Smooth muscle cell (in vitro differentiated cells): ENCODE measurements around the gene PTPRK. TPM values are rescaled to one million over a fixed set of nuclear protein-coding genes. Genes with fewer than 3 reads are reported as not detected.

ENCODE experiments used
- DNase-seq: peaks from one replicate; lab custom pipeline; 2025; ENCODE audit not compliant: unreplicated experiment; lab: John Stamatoyannopoulos, UW
- H2AFZ ChIP-seq: fragments of 200-600 bp; sonication (generic); 2 replicates; pipeline ENCODE4 v1.6.0; 2016; ENCODE audit warnings: antibody characterized with exemption, low read depth, mild to moderate bottlenecking
- H3F3A ChIP-seq: fragments of 200-600 bp; sonication (generic); 2 replicates; pipeline ENCODE4 v1.6.0; 2017; ENCODE audit warnings: antibody characterized with exemption, low read depth
- H3K27ac ChIP-seq: fragments of 200-600 bp; sonication (generic); 2 replicates; pipeline ENCODE4 v1.5.1; 2016; ENCODE audit warnings: low read depth, mild to moderate bottlenecking
- H3K27me3 ChIP-seq: fragments of 200-600 bp; sonication (generic); 2 replicates; pipeline ENCODE4 v1.6.1; 2016; ENCODE audit warnings: low read depth, mild to moderate bottlenecking
- H3K36me3 ChIP-seq: fragments of 200-600 bp; sonication (generic); 2 replicates; pipeline ENCODE4 v1.5.1; 2016; ENCODE audit warnings: low read depth
- H3K4me1 ChIP-seq: fragments of 200-600 bp; sonication (generic); 2 replicates; pipeline ENCODE4 v1.5.1; 2016; ENCODE audit warnings: low read depth
- H3K4me2 ChIP-seq: fragments of 200-600 bp; sonication (generic); 2 replicates; pipeline ENCODE4 v1.6.0; 2016; ENCODE audit warnings: mild to moderate bottlenecking
- H3K4me3 ChIP-seq: fragments of 200-600 bp; sonication (generic); 2 replicates; pipeline ENCODE4 v1.5.1; 2016; ENCODE audit warnings: mild to moderate bottlenecking
- H3K79me2 ChIP-seq: fragments of 200-600 bp; sonication (generic); 2 replicates; pipeline ENCODE4 v1.6.0; 2016; ENCODE audit warnings: low read depth, mild to moderate bottlenecking
- H3K9ac ChIP-seq: fragments of 200-600 bp; sonication (generic); 2 replicates; pipeline ENCODE4 v1.6.0; 2016; ENCODE audit warnings: low read depth
- H3K9me3 ChIP-seq: fragments of 200-600 bp; sonication (generic); replicated peaks from 2 replicates; pipeline ENCODE4 v1.5.1; 2016; ENCODE audit warnings: low read depth
- H4K20me1 ChIP-seq: fragments of 200-600 bp; sonication (generic); 2 replicates; pipeline ENCODE4 v1.6.0; 2016; ENCODE audit warnings: low read depth
- CTCF ChIP-seq: fragments of 200-600 bp; sonication (generic); IDR thresholded peaks from 2 replicates; pipeline ENCODE4 v1.5.1; 2017; ENCODE audit warnings: borderline replicate concordance, mild to moderate bottlenecking, antibody characterized with exemption; ENCODE audit not compliant: insufficient read depth, poor library complexity, severe bottlenecking
- WGBS: methylation state at CpG from one replicate; pipeline ENCODE4 v1.1.7; 2016; ENCODE audit warnings: low lambda C conversion rate; 5-methylcytosine and 5-hydroxymethylcytosine counted together
- polyA plus RNA-seq: library from polyadenylated mRNA; unstranded; fragments of >200 nt; fragmentation: Nextera tagmentation; extraction: Ambion mirVana; gene quantifications from 2 replicates; pipeline ENCODE4 v1.2.1, GENCODE V29; 2016
- total RNA-seq: library from RNA; depleted of rRNA; stranded (reverse); fragments of >200 nt; gene quantifications from 2 replicates; pipeline ENCODE4 v1.2.3, GENCODE V29; 2014

Gene PTPRK
- total and polyA plus RNA-seq, 2 experiments from 2014 or later: 21.7 to 50.4 TPM

- Histone ChIP-seq H3K79me2 (peaks cover 65% of the 10 kb centered on the region), H3K9me3 (no peaks in the 10 kb centered on the region), H2AFZ (no peak overlapping the region), H3K27me3 (no peaks in the 10 kb centered on the region), H4K20me1 (peaks cover 66% of the 10 kb centered on the region), H3K27ac (no peak overlapping the region), H3K9ac (no peak overlapping the region), H3F3A (no peaks in the 10 kb centered on the region), H3K4me3 (no peak overlapping the region), H3K36me3 (no peaks in the 10 kb centered on the region), H3K4me2 (no peak overlapping the region), H3K4me1 (no peaks in the 10 kb centered on the region)
- no peak for DNase-seq
- TF ChIP-seq CTCF: no peak
- 96% methylated on average over 2 of the region's 2 CpGs for WGBS
Measured at GRCh38 chr6:128456510-128457230, 63.7 kb downstream of the PTPRK start.

GRCh38 chr6:128455959-128456358 is 64.4 kb downstream of the PTPRK start:
- 93% methylated on average over 3 of the region's 3 CpGs for WGBS
- H3K4me2 ChIP-seq: no peak overlapping the region

GRCh38 chr6:128452713-128453112 is 67.7 kb downstream of the PTPRK start:
- H4K20me1 ChIP-seq: peaks cover 48% of the 10 kb centered on the region
- no peaks in the 10 kb centered on the region for H3K36me3 ChIP-seq
- no peak for DNase-seq
- H3K27me3 ChIP-seq: no peaks in the 10 kb centered on the region
- H3K9ac ChIP-seq: no peak overlapping the region
- H3K27ac ChIP-seq: no peak overlapping the region
- no peak overlapping the region for H3K4me2 ChIP-seq
- H3F3A ChIP-seq: no peaks in the 10 kb centered on the region
- H3K4me1 ChIP-seq: no peaks in the 10 kb centered on the region
- H3K4me3 ChIP-seq: no peak overlapping the region
- H3K79me2 ChIP-seq: peaks cover 43% of the 10 kb centered on the region
- no peak overlapping the region for H2AFZ ChIP-seq
- no peaks in the 10 kb centered on the region for H3K9me3 ChIP-seq
- no peak for TF ChIP-seq CTCF
- WGBS: 95% methylated on average over 2 of the region's 2 CpGs

More at GRCh38 chr6:128455959-128456358, 64.4 kb downstream of the PTPRK start:
- no peak for DNase-seq
- H3K4me3 ChIP-seq: no peak overlapping the region
- H3K27ac ChIP-seq: no peak overlapping the region
- no peaks in the 10 kb centered on the region for H3K9me3 ChIP-seq
- H2AFZ ChIP-seq: no peak overlapping the region
- H4K20me1 ChIP-seq: peaks cover 59% of the 10 kb centered on the region
- no peak for TF ChIP-seq CTCF
- H3K4me1 ChIP-seq: no peaks in the 10 kb centered on the region
- no peaks in the 10 kb centered on the region for H3F3A ChIP-seq
- H3K36me3 ChIP-seq: no peaks in the 10 kb centered on the region
- H3K9ac ChIP-seq: no peak overlapping the region
- H3K27me3 ChIP-seq: no peaks in the 10 kb centered on the region
- H3K79me2 ChIP-seq: peaks cover 65% of the 10 kb centered on the region

GRCh38 chr6:128446497-128446896 is 73.9 kb downstream of the PTPRK start:
- H3K4me1 ChIP-seq: no peaks in the 10 kb centered on the region
- no peak overlapping the region for H3K4me3 ChIP-seq
- no peak overlapping the region for H3K27ac ChIP-seq
- 74% methylated on average over 3 of the region's 3 CpGs for WGBS
- no peak overlapping the region for H3K4me2 ChIP-seq
- no peaks in the 10 kb centered on the region for H3F3A ChIP-seq
- H3K79me2 ChIP-seq: peaks cover 12% of the 10 kb centered on the region
- no peaks in the 10 kb centered on the region for H3K9me3 ChIP-seq
- H3K36me3 ChIP-seq: no peaks in the 10 kb centered on the region
- no peak overlapping the region for H3K9ac ChIP-seq
- TF ChIP-seq CTCF: no peak
- DNase-seq: no peak
- H2AFZ ChIP-seq: no peak overlapping the region
- H3K27me3 ChIP-seq: no peaks in the 10 kb centered on the region
- peaks cover 26% of the 10 kb centered on the region for H4K20me1 ChIP-seq
